MV-4-11 (cell line): ENCODE measurements around the gene GPC5.

ENCODE experiments used
- DNase-seq: peaks from one replicate; lab custom pipeline; 2025; lab: John Stamatoyannopoulos, UW

The GPC5 gene

DNA sequence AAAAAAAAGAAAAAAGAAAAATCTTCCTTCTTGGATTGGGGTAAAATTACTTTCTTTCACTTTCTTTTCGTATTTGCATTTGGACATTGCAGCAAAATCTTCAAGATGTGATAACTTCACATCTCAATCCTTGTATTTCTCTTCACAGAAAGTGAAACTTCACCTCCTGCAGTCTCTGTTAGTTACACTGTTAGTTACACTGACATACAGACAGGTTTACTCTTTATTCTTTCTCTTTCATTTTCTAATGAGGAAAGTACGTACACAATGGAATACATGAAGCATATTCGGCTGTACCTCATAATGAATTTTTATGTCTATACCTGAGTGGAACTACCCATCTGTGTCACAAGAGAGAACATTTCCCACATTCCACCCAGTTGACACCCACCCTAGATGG lies 1369.0 kb downstream of the GPC5 start:
- DNase-seq, result no peak

DNA sequence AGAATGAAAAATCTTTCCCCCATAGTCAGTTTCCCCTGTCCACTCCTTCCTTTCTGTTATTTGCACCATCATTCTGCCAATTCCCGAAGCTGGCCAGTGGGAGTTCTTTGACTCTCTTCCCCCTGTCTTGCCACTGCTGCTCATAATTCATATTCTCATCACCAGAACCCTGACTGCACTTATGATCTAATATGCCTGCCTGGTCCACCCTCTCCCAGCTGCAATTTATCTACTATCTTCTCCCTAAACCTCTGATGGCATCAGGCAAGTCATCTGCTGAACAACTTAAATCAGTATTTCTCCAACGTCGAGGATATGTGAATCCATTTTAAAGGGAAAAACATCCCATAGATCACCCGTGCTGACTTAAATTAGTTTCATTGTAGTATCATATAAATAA lies 1370.2 kb downstream of the GPC5 start:
- DNase-seq, result no peak

DNA sequence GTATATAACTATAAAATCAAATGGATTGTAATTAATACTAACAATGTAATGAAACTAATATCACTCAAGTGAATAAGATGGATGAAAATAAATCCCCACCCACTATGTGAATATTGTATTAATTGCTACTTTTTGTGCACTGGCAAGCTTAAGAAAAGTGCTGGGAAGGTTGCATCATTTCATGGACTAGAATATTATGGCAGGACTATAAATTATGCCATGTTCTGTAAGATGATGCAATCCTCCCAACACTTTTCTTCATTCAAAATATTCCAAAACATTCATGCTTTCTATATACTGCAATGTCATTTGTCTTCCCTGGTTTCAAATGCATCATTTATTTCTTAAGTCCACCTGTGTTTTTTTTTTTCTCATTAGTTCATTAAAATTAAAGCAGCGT lies 1370.6 kb downstream of the GPC5 start:
- DNase-seq, result peak; percentile 54

DNA sequence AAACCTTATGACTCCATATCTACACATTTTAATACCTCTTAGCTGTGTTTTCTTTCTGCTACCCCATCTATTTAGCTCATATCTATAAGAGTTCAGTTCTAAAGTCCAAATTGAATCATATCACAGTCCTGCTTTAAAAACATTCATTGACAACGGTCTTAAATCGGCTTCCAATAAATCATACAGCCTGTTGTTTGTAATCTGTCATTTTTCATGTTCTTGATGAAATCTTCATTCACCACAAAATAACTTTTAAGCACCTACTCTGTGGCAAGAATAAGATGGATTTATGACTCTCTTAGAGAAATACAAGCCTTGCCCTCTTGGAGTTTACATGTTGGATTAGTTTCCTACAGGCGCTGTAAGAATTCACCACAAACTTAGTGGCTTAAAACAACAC lies 1377.2 kb downstream of the GPC5 start:
- no peak for DNase-seq

DNA sequence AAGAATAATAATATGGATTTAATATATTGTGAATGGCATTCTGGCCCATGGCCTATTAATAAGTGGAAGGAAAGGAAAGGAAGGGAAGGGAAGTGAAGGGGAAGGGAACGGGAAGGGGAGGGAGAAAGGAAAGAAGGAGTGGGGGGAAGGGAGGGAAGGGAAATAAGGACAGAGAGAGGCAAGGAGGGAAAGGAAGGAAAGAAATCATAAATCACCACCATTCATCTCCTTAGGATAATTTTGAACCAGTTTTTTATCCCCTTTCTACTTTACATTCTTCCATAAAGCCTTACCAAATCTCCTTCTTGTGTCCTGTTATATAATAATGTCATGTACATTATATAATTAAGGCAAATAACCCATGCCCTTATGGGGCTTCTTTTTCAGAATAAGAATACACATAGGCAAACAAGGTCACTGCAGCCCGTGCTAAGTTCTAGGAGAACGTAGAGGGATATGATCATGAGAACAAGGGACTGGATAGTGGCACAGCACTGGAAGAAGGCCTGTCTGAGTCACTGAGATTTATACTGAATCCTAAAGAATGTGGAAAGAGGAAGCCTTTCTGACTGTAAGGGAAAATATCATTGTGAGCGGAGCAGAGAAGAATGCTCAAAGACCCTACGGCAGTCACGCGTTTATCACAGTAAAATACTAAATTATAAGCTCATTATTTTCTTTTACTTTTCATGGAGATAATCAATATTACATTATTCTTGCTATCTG lies 1383.7 kb downstream of the GPC5 start:
- DNase-seq, result no peak

DNA sequence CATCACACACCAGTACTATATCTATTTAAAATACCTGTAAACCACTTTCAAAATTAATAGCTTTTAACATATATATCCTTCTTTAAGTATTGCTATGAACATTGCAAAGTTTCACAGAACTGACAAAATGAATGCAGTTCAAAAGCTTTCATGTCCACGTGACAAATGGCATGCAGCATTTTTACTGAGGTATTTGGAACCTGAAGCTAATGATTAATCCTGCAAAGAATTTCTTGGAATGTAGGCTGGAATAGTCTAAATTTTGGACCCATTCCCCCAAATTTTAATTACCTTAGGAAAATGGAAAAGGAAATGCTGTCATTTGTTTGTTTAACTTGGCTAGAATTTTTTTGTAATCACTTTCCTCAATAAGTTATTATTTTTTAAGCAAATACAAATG lies 1404.4 kb downstream of the GPC5 start:
- DNase-seq, result no peak

DNA sequence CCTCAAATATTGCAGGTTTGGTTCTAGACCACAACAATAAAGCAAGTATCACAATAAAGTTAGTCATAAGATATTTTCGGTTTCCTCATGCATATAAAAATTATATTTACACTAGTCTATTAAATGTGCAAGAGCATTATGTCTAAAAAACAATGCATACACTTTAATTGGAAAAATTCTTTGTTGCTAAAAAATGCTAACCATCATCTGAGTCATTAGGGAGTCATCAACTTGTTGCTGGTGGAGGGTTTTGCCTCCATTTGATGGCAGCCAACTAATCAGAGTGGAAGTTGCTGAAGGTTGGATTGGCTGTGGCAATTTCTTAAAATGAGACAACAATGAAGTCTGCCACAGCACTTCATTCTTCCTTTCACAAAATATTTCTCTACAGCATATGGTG lies 1405.9 kb downstream of the GPC5 start:
- no peak for DNase-seq

DNA sequence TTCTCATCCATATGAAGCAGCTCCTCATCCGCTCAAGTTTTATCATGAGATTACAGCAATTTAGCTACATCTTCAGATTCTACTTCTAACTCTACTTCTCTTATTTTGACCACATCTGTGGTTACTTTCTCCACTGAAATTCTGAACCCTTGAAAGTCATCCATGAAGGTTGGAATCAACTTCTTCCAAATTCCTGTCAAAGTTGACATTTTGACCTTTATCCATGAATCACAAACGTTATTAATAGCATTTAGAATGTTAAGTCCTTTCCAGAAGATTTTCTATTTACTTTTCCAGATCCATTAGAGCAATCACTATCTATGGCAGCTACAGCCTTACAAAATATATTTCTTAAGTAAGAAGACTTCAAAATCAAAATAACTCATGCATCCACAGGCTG lies 1406.5 kb downstream of the GPC5 start:
- no peak for DNase-seq

DNA sequence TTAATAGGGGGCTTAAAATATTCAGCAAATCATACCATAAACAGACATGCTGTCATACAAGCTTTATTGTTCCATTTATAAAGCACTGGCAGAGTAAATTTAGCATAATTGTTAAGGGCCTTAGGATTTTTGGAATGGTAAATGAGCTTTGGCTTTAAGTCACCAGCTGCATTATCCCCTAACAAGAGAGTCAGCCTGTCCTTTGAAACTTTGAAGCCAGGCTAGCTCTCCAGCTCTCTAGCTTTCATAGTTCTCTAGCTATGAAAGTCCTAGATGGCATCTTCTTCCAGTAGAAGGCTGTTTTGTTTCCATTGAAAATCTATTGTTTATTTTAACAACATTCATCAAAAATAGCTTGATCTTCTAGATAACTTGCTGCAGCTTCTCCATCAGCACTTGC lies 1407.3 kb downstream of the GPC5 start:
- no peak for DNase-seq

DNA sequence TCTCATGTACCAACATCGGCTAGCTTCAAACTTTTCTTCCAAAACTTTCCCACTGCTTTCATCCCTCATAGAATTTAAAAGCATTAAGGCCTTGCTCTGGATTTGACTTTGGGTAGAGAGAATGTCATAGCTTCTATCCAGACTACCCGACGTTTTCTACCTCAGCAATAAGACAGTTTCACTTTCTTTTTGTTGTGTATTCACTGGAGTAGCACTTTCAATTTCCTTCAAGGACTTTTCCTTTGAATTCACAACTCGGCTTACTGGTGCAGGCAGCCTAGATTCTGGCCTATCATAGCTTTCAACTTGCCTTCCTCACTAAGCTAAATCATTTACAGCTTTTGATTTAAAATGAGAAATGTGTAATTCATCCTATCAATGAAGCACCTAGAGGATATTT lies 1407.8 kb downstream of the GPC5 start:
- no peak for DNase-seq

DNA sequence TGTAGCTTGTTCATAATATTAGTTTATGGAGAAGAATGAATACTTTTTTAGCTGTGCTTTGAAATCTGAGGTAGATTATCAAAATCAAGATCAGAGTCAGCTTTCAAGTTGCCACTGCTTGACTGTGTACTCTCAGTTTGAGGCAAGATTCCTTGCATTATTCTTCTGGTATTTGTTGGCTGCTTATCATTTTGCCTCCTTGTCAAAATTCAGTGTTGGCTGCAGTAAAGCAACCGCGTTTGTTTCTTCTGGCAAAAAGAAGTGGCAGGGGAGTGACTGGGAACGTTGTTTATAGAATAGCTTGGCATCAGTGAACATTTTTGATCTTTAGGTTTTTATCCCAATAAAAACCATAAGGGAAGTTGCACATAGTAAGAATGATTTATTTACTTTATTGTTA lies 1408.9 kb downstream of the GPC5 start:
- no peak for DNase-seq

DNA sequence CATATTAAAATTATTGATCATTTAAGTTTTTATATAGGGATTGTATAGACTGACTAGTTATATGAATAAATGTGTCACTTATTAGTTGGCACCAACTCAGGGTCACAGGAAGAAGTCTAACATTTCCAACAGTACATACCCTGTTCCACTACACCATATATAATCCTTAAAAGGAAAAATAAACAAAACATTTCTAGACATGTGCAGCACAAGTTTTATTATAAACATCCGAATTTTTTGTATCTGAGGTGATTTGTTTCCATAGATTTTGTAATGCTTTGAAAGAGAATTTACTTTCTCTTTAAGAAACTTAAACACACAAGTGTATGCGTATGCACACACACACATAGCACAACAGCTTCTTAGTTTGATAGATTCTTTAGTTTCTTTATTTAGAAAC lies 1409.5 kb downstream of the GPC5 start:
- no peak for DNase-seq

DNA sequence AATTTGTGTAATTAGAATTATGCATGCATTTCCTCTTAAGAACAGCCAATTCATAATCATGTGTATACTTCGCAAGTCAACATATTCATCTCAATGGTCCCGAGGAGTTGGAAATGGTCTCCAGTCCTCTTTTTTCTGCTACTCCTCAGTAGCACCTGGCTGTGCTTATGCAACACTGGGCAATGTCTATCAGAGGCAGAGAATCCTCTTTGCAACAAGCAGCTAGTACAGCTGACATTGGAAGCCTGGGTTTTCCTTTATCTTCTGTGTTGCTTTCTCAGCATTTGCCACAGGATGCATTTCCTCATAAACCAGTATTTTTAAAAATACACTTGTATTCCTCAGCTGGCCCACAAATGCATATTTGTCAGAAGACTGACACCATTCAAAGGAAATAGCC lies 1422.9 kb downstream of the GPC5 start:
- DNase-seq, result no peak

DNA sequence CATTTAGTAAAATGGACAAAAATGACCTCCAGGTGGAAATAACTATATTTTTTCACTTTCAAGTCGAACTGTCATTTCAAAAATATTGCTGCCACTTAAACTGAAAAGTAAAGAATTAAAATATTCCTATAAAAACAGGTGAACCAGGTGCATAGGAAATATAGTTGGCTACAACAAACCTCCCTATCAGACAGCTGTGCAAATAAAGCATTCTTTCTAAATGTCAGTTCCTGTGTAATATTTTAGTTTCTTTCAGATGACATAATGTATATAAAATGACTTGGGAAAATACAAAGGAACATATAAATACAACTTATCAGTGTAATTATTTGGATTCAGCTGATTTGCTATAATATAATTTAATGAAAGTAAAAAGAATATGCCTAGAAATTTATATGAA lies 1424.6 kb downstream of the GPC5 start:
- DNase-seq, result no peak

DNA sequence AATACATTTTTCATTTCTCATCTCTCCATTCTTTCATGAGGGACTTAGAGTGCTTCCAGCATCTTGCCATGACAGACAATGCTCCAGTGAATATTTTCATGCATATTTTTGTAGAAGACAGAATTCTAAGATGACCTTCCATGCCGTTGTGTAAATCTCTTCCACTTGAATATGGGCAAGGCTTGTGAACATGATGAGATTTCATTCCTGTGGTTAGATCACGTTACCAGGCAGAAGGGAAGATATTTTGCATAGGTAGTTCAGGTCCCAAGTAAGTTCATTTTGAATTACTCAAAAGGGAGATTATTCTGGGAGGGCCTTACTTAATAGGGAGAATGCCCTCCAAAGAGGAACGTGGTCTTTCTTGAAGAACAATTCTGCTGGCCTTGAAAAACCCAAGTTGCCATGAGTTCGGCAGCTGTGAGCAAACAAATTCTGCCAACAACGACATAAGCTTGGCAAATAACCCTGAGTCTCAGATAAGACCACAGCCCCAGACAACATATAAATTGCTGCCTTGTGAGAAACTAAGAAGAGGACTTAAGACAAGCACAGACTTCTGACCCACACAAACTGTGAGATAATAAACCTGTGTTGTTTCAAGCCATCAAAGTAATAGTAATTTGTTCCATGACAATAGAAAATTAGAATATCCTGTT lies 1427.6 kb downstream of the GPC5 start:
- no peak for DNase-seq

DNA sequence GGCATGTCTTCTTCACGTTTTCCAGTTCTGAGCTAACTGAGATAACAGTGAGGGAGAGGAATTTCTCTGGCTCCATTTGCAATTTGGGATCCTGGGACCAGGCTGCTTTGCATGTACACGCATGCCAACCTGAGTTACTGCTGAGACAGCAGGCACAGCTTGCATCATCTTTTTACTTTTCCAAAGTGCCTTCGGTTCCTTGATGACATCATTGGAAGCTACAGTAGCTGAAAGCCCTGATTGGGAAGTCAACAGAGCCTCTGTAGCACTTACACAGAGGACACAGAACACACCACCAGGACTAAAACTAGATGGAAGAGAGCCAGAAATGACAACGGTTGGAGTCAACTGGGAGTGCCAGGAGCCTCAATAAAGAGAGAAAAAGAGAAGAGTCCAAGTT lies 1429.1 kb downstream of the GPC5 start:
- DNase-seq, result no peak

DNA sequence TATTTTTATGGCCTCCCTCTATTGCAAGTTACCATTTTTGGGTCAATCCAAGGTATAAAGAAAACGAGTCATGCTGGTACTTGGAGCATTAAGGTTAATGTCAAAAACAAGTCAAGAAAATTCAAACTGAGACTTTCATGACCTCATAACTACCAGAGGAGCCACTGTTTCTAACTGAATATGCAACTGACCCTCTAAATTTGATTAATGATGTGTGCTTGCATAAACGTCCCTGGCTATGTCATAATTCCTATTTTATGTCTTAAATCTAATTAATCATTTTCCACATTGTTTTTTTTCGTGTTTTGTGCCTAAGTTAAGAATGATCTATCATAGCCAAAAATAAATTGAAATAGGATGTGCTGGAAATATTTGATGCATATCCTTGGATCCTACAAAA lies 1431.5 kb downstream of the GPC5 start:
- no peak for DNase-seq

DNA sequence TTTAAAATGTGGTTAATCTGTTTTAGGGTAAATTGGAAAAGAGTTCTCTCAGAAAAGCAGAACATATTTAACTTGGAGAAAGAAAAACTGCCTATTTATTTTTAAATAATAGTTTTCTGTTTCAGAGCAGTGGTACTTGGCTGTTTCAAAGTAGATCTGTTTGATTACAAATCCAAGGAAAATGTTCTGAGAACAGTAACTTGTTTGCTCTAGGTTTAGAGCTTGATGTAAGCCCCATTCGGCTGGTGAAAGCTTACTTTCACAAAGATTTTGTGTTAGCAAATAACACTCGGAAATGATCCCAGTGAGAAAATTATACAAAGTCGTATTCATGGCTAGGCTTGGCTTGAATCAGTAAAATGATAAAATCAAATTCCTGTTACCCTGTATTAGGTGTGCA lies 1432.4 kb downstream of the GPC5 start:
- no peak for DNase-seq

DNA sequence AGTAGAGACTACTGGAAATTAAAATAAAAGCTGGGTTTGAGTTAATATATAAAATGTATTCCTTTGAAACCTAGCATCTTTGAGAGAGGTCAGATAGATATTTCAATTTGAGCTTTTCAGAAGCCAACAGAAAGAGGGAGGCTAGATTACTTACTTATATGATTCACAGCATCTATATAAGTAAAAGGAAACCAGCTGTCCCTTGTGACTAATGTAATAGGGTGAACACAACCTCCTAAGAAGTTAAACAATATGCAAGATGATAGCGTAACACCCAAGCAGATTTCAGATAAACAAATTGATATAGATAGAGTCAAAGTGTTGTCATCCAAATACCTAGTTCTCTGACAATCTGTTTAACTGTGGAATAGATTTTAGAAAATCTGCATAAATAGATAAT lies 1434.7 kb downstream of the GPC5 start:
- no peak for DNase-seq

DNA sequence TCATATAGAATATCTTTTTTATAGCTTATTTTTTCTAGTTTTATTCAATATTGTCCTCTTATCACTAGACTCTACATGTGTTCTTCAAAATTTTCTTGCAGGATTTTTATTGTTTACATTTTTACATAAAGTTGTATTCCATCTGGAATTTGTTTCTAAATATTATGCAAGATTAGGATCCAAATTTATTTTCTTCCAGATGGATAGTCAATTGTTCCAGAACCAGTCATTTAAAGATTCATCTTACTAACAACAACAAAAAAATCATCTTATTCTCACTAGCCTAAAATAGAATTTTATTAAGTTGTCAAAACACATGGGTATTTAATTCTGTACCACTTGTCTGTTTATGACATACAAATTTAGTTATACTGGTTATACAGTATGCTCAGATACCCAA lies 1437.8 kb downstream of the GPC5 start:
- DNase-seq, result no peak

DNA sequence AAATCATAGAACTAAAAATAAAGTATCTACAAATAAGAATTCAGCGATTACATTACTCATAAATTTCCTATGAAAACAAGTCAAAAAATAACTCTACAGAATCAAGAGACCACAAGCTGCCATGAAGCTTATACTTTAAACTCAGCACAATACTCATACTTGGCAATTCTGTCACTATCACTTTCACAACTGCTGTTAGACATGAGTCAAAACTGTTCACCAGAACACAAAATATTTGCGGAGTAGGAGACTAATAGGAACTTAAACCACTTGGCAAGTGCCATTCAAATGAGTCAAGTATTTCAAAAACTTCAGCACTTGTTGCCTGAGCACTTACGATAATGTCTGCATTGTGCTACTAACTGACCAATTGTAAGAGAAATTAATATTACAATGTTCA lies 1440.4 kb downstream of the GPC5 start:
- DNase-seq, result no peak

DNA sequence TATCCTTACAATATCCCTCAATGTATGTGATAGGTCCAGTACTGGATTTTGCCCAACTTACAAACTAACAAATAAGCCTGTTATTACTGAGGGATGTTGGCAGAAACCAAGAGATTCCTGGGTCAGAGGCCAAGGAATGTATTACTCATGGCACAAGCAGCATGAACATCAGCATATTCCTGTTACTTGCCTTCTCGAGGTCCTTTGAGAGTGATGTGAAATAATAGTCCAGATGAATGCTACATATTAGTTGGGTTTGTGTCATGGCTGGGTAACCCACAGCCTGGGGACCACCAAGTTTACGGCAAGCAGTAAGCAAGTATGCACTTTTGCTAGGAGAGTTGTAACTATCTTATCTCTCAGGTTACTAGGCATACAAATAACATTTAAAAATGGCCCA lies 1443.7 kb downstream of the GPC5 start:
- no peak for DNase-seq

DNA sequence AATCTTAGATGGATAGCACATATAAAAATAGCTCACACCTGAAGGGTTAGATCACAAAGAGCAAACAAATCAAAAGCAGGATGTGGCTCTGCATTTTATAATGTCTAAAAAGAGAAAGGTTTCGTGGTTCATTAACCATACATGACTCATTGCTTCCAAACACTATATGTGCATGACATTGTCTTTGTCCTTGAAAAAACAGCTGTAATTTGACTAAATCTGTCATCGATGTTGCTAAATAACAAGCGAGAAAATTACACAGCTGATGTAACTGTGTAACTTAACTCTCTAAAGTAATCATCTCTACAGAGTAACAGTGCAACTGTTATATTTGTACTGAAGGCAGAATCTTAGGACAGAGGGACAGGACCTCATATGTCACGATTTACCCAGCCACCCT lies 1445.1 kb downstream of the GPC5 start:
- no peak for DNase-seq

DNA sequence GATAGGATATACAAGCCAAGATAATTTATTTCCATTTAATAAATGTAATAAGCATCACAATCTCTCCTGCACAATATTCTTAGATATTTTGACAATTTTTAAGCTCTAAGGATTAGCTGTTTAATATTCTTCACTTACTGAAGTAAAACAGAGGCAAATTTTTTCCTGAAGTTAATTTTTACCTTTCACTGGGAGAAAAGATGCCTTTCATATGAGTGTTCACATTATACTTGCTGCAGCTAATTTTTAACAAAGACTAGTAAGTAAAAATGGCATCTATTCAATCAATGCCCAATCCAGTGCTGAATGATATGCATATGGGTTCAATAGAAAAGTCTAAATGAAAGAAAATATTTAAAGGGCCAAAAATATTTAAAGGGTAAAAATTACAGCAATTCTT lies 1451.0 kb downstream of the GPC5 start:
- DNase-seq, result no peak
